ENCODE measurements around the gene PHYKPL.

Gene PHYKPL

GRCh38 chr5:178187014-178187413 is 45.6 kb downstream of the PHYKPL start, which contains the start of gene GMCL2:
Gene GMCL2 (minus strand): TSS chr5:178187371. CDS start chr5:178187299, 72 bp downstream.
- H3K36me3 ChIP-seq (ENCODE audit: insufficient read depth, low read length), result no peaks in the 10 kb centered on the region
- no peak within 1 kb of the TSS for H3K4me3 ChIP-seq (ENCODE audit: low read depth in 1 of 2, low read length in 2 of 2)
- no peaks in the 10 kb centered on the region for H4K20me1 ChIP-seq (ENCODE audit: insufficient read depth, low read length)
- TF ChIP-seq, protein P1, sequence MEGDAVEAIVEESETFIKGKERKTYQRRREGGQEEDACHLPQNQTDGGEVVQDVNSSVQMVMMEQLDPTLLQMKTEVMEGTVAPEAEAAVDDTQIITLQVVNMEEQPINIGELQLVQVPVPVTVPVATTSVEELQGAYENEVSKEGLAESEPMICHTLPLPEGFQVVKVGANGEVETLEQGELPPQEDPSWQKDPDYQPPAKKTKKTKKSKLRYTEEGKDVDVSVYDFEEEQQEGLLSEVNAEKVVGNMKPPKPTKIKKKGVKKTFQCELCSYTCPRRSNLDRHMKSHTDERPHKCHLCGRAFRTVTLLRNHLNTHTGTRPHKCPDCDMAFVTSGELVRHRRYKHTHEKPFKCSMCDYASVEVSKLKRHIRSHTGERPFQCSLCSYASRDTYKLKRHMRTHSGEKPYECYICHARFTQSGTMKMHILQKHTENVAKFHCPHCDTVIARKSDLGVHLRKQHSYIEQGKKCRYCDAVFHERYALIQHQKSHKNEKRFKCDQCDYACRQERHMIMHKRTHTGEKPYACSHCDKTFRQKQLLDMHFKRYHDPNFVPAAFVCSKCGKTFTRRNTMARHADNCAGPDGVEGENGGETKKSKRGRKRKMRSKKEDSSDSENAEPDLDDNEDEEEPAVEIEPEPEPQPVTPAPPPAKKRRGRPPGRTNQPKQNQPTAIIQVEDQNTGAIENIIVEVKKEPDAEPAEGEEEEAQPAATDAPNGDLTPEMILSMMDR (IDR thresholded peaks at IDR 0.05; ENCODE audit: borderline replicate concordance, extremely low read depth, low read length, poor library complexity, severe bottlenecking), result no peak
- TF ChIP-seq EZH2 (IDR thresholded peaks at IDR 0.05; ENCODE audit: borderline replicate concordance, low read depth, low read length, severe bottlenecking), result no peak
- H3K79me2 ChIP-seq (ENCODE audit: insufficient read depth, low read length), result no peaks in the 10 kb centered on the region
- ATAC-seq (ENCODE audit: insufficient read depth, low read depth) (no peak), DNase-seq (no peak)
- H3K27me3 ChIP-seq (ENCODE audit: insufficient read depth, low read length, poor library complexity), result no peaks in the 10 kb centered on the region
- no peaks in the 10 kb centered on the region for H3K9me3 ChIP-seq (ENCODE audit: insufficient read depth, low read length, severe bottlenecking)
- no peaks in the 10 kb centered on the region for H3K4me1 ChIP-seq (ENCODE audit: insufficient read depth, low read length)
- no peak within 1 kb of the TSS for H3K9ac ChIP-seq (ENCODE audit: low read depth, low read length)
- H3K27ac ChIP-seq (ENCODE audit: low read length), result no peak within 1 kb of the TSS
- no peak within 1 kb of the TSS for H3K4me2 ChIP-seq (ENCODE audit: insufficient read depth, low read length)
- no peak within 1 kb of the TSS for H2AFZ ChIP-seq (ENCODE audit: low read depth, low read length)

DNA sequence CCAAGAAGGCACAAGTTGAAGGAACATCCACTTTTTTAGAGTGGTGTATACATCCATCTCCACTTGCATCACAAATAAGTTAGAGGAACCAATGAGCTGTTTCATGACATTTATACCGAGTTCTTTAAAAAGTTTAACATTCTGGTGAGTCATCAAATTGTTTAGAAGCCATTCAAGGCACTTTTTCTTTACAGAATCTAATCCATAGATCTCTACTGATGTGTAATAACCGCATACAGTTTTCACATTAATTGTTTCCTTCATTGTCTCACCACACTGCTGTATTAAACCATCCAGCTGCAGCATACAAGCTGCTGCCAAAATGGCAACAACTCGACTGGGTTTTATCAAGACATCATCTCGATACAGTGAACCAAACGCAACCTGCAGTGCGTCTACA is 46.2 kb downstream of the PHYKPL start:
- DNase-seq, result no peak
- Histone ChIP-seq H3K4me1 (ENCODE audit: insufficient read depth, low read length) (no peaks in the 10 kb centered on the region), H3K9ac (ENCODE audit: low read depth, low read length) (no peak overlapping the region), H3K9me3 (ENCODE audit: insufficient read depth, low read length, severe bottlenecking) (no peaks in the 10 kb centered on the region), H3K4me2 (ENCODE audit: insufficient read depth, low read length) (no peak overlapping the region), H2AFZ (ENCODE audit: low read depth, low read length) (no peak overlapping the region), H3K79me2 (ENCODE audit: insufficient read depth, low read length) (no peaks in the 10 kb centered on the region), H3K27ac (ENCODE audit: low read length) (no peak overlapping the region), H4K20me1 (ENCODE audit: insufficient read depth, low read length) (no peaks in the 10 kb centered on the region), H3K36me3 (ENCODE audit: insufficient read depth, low read length) (no peaks in the 10 kb centered on the region), H3K27me3 (ENCODE audit: insufficient read depth, low read length, poor library complexity) (no peaks in the 10 kb centered on the region), H3K4me3 (ENCODE audit: low read depth in 1 of 2, low read length in 2 of 2) (no peak overlapping the region)
- no peak for ATAC-seq (ENCODE audit: insufficient read depth, low read depth)
- TF ChIP-seq EZH2 (IDR thresholded peaks at IDR 0.05; ENCODE audit: borderline replicate concordance, low read depth, low read length, severe bottlenecking), result no peak
- TF ChIP-seq, protein P1 (IDR thresholded peaks at IDR 0.05; ENCODE audit: borderline replicate concordance, extremely low read depth, low read length, poor library complexity, severe bottlenecking), result no peak

- Histone ChIP-seq H3K4me3 (ENCODE audit: low read depth in 1 of 2, low read length in 2 of 2) (no peak overlapping the region), H4K20me1 (ENCODE audit: insufficient read depth, low read length) (no peaks in the 10 kb centered on the region), H3K79me2 (ENCODE audit: insufficient read depth, low read length) (no peaks in the 10 kb centered on the region), H3K27ac (ENCODE audit: low read length) (no peak overlapping the region), H3K4me1 (ENCODE audit: insufficient read depth, low read length) (no peaks in the 10 kb centered on the region), H3K4me2 (ENCODE audit: insufficient read depth, low read length) (no peak overlapping the region), H3K36me3 (ENCODE audit: insufficient read depth, low read length) (no peaks in the 10 kb centered on the region), H3K9ac (ENCODE audit: low read depth, low read length) (no peak overlapping the region), H2AFZ (ENCODE audit: low read depth, low read length) (no peak overlapping the region), H3K27me3 (ENCODE audit: insufficient read depth, low read length, poor library complexity) (no peaks in the 10 kb centered on the region), H3K9me3 (ENCODE audit: insufficient read depth, low read length, severe bottlenecking) (no peaks in the 10 kb centered on the region)
- ATAC-seq (ENCODE audit: insufficient read depth, low read depth) (no peak; the same call in 1 of the 3 replicates), DNase-seq (no peak)
- TF ChIP-seq, protein P1 (IDR thresholded peaks at IDR 0.05; ENCODE audit: borderline replicate concordance, extremely low read depth, low read length, poor library complexity, severe bottlenecking), result no peak
- TF ChIP-seq EZH2 (IDR thresholded peaks at IDR 0.05; ENCODE audit: borderline replicate concordance, low read depth, low read length, severe bottlenecking), result no peak
Observed at GRCh38 chr5:178182158-178182876, 50.3 kb downstream of the PHYKPL start.
